Activated naive CD8-positive, alpha-beta T cell treated with anti-CD3 and anti-CD28 coated beads, Interleukin-2, amount 50 U/mL, for 16 hours (primary cell): Measurements from ENCODE around the gene SLC38A1.

Experiments
- DNase-seq: peaks from one replicate; pipeline ENCODE4 v3.0.0-alpha.2; 2020; ENCODE audit warnings: low read depth, low spot score

Gene SLC38A1

GRCh38 chr12:46134852-46135251 is 134.0 kb downstream of the SLC38A1 start:
- DNase-seq, result no peak

DNA sequence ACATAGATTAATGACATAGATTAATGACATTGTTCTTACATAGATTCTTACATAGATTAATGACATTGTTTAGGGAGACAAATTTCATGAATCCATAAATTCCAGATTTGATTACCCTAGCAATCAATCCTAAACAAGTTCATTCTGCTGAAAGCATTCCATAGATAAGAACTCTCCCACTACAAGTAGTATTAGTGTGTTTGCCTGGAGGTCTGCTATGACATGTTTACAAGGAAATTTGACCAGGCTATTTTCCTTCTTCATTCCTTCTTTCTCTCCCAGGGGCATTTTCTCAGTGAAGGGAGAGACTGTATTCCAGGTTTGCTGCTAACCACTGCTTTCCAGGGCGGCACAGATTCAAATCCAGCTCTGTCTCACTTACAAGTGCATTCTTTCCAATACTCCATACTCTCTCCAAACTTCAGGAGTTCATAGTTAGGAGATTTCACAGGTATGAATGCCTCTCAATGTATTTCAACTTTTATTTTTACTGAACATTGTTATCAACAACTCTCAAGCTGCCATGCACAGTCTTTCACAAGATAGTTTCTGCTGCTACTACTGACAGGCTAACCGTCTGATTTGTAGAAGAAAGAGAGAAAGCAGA is 134.5 kb downstream of the SLC38A1 start:
- DNase-seq, result no peak

- no peak for DNase-seq
Observed at GRCh38 chr12:46133751-46134150, 135.1 kb downstream of the SLC38A1 start.
